C4-2B (cell line): ENCODE measurements around the gene ALPL.

Experiments
- CTCF ChIP-seq: fragments of 450-650 bp; conservative IDR thresholded peaks from 2 replicates; pipeline ENCODE4 v1.5.1; 2017; ENCODE audit warnings: mild to moderate bottlenecking
- ZFX ChIP-seq: fragments of 450-650 bp; IDR thresholded peaks from 2 replicates; pipeline ENCODE4 v1.6.1; 2017

DNA sequence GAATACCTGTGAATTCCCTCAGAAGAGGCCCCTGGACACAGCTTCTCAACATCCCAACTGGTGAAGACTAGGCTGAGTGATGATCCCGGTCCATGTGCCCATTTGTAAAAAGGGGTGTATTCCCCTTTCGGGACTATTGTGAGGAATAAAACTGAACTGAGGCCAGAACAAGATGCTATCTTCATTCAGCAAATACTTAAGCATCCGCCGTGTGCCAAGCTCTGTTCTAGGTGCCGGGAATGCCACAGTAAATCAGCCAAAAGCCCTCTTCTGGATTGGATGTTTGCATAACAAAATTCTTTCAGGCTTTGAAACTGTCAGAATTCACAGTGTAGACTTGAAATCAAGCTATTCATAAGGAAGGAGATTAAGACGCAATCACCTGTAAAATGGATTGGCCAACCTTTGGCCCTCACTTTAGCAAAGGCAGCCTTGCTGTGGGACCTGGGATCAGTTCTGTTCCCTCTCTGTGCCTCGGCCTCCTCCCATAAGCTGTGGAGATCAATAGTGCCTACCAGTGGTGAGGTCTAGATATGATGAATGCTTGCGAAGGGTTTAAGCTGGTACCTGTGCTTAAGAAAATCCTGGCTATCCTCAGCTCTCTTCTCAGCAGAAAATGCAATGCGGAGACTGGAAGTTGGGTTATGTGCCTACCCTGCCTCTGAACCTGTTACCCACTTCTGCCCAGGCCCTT is 1.8 kb downstream of the ALPL start:
- TF ChIP-seq CTCF (no peak), ZFX (no peak)
